ENCODE results near the gene TAL1. TPM values are rescaled to one million over a fixed set of nuclear protein-coding genes. Genes with fewer than 3 reads are reported as not detected.
"Not testable (repeated sequence)": the region's sequence is repeated elsewhere in the genome, so short reads cannot be mapped to it uniquely, and the experiment has no call there.

Gene TAL1
- total RNA-seq, 1 donor from 2014 or later = not detected

- no peak for DNase-seq (ENCODE audit: extremely low spot score, unreplicated experiment)
- Mint-ChIP-seq H3K36me3 (ENCODE audit: unreplicated experiment) (no peaks in the 10 kb centered on the region), H3K4me3 (ENCODE audit: unreplicated experiment) (no peak overlapping the region), H3K27ac (ENCODE audit: unreplicated experiment) (no peak overlapping the region), H3K9me3 (ENCODE audit: unreplicated experiment) (no peaks in the 10 kb centered on the region), H3K27me3 (ENCODE audit: unreplicated experiment) (peaks cover 25% of the 10 kb centered on the region), H3K4me1 (ENCODE audit: unreplicated experiment) (peaks cover 11% of the 10 kb centered on the region)
- no peak for TF ChIP-seq CTCF (IDR thresholded peaks at IDR 0.05)
These were observed 37.7 kb downstream of the TAL1 start for GRCh38 chr1:47194311-47194710.

GRCh38 chr1:47193496-47193895 lies 38.5 kb downstream of the TAL1 start:
- H3K4me3 Mint-ChIP-seq (ENCODE audit: unreplicated experiment); H3K9me3 Mint-ChIP-seq (ENCODE audit: unreplicated experiment); H3K27ac Mint-ChIP-seq (ENCODE audit: unreplicated experiment); H3K36me3 Mint-ChIP-seq (ENCODE audit: unreplicated experiment): not testable (repeated sequence)
- DNase-seq (ENCODE audit: extremely low spot score, unreplicated experiment) = peak; percentile 36
- peaks cover 11% of the 10 kb centered on the region for H3K4me1 Mint-ChIP-seq (ENCODE audit: unreplicated experiment)
- H3K27me3 Mint-ChIP-seq (ENCODE audit: unreplicated experiment) = peaks cover 17% of the 10 kb centered on the region

- Mint-ChIP-seq H3K4me3 (ENCODE audit: unreplicated experiment) (no peak overlapping the region), H3K36me3 (ENCODE audit: unreplicated experiment) (no peaks in the 10 kb centered on the region), H3K27ac (ENCODE audit: unreplicated experiment) (no peak overlapping the region), H3K9me3 (ENCODE audit: unreplicated experiment) (no peaks in the 10 kb centered on the region), H3K27me3 (ENCODE audit: unreplicated experiment) (peaks cover 9% of the 10 kb centered on the region), H3K4me1 (ENCODE audit: unreplicated experiment) (peaks cover 11% of the 10 kb centered on the region)
- peak; percentile 90 for TF ChIP-seq CTCF (IDR thresholded peaks at IDR 0.05)
- peak; percentile 89 for DNase-seq (ENCODE audit: extremely low spot score, unreplicated experiment)
These were observed 39.3 kb downstream of the TAL1 start for GRCh38 chr1:47192458-47193384.

- Mint-ChIP-seq H3K36me3 (ENCODE audit: unreplicated experiment) (no peaks in the 10 kb centered on the region), H3K4me3 (ENCODE audit: unreplicated experiment) (no peak overlapping the region), H3K4me1 (ENCODE audit: unreplicated experiment) (peaks cover 11% of the 10 kb centered on the region), H3K27me3 (ENCODE audit: unreplicated experiment) (peaks cover 8% of the 10 kb centered on the region), H3K9me3 (ENCODE audit: unreplicated experiment) (no peaks in the 10 kb centered on the region), H3K27ac (ENCODE audit: unreplicated experiment) (no peak overlapping the region)
- no peak for TF ChIP-seq CTCF (IDR thresholded peaks at IDR 0.05)
- DNase-seq (ENCODE audit: extremely low spot score, unreplicated experiment) = peak; percentile 65
These were observed 40.0 kb downstream of the TAL1 start for GRCh38 chr1:47191940-47192457.

GRCh38 chr1:47190857-47191256 lies 41.2 kb downstream of the TAL1 start:
- H3K9me3 Mint-ChIP-seq (ENCODE audit: unreplicated experiment) = no peaks in the 10 kb centered on the region
- peak; percentile 56 for DNase-seq (ENCODE audit: extremely low spot score, unreplicated experiment)
- no peak overlapping the region for H3K27ac Mint-ChIP-seq (ENCODE audit: unreplicated experiment)
- H3K27me3 Mint-ChIP-seq (ENCODE audit: unreplicated experiment) = peaks cover 8% of the 10 kb centered on the region
- no peak overlapping the region for H3K4me3 Mint-ChIP-seq (ENCODE audit: unreplicated experiment)
- TF ChIP-seq CTCF (IDR thresholded peaks at IDR 0.05) = no peak
- peaks cover 11% of the 10 kb centered on the region for H3K4me1 Mint-ChIP-seq (ENCODE audit: unreplicated experiment)
- no peaks in the 10 kb centered on the region for H3K36me3 Mint-ChIP-seq (ENCODE audit: unreplicated experiment)
